GM18873 (cell line): ENCODE measurements around the gene SLC17A8.

Source experiments
- ATAC-seq: cut with Tn5 transposase; IDR thresholded peaks from one replicate; pipeline ENCODE4 v1.9.1; 2021; ENCODE audit warnings: mild to moderate bottlenecking, moderate library complexity, moderate number of reproducible peaks; ENCODE audit not compliant: unreplicated experiment, low FRiP score

Gene SLC17A8

DNA sequence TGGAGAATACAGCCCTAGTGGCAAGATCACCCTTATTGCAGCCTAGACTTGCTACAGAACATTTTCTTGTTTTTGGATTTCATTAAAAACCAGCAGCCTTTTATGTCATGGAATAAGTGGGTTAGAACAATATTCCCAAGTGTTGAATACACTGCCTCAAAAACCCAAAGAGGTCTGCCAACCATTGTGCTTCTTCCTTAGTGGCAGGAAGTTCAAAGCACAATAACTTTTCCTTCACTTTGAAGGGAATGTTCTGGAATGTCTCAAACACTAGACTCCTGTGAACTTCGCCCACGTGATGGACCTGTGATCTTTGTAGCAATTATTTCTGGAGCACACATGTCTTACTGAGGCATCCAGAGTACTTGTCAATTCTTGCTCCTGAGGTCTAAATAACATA, 8.5 kb downstream of the SLC17A8 start:
- ATAC-seq = no peak

DNA sequence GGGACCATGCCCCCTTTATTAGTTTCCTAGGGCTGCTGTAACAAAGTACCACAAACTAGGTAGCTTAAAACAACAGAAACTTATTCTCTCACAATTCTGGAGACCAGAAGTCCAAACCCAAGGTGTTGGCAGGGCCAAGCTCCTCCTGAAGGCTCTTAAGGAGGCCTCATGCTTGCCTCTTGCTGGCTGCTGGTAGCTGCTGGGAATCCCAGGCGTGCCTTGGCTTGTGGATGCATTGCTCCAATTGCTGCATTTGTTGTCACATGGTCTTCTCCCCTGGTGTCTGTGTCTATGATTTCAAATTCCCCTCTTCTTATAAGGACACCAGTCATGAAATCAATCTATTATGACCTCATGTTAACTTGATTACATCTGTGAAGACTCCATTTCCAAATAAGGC, 11.2 kb downstream of the SLC17A8 start:
- no peak for ATAC-seq

DNA sequence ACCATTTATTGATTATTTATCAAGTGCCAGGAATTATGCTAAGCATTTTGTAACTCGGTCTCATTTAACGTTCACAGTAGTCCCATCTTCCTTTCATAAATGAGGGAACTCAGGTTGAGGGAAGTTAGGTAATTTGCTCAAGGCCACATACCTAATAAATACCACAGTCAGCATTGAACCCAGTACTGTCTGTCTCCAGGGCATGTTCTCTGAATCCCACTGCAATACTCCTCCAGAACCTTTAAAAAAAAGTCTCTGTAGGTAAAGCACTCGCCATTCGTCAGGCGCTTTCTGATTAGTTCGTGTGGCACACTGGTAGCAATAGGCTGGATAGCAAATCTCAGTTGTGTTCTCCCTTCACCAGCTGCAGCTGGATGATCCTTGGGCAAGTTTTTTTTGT, 14.3 kb downstream of the SLC17A8 start:
- no peak for ATAC-seq

DNA sequence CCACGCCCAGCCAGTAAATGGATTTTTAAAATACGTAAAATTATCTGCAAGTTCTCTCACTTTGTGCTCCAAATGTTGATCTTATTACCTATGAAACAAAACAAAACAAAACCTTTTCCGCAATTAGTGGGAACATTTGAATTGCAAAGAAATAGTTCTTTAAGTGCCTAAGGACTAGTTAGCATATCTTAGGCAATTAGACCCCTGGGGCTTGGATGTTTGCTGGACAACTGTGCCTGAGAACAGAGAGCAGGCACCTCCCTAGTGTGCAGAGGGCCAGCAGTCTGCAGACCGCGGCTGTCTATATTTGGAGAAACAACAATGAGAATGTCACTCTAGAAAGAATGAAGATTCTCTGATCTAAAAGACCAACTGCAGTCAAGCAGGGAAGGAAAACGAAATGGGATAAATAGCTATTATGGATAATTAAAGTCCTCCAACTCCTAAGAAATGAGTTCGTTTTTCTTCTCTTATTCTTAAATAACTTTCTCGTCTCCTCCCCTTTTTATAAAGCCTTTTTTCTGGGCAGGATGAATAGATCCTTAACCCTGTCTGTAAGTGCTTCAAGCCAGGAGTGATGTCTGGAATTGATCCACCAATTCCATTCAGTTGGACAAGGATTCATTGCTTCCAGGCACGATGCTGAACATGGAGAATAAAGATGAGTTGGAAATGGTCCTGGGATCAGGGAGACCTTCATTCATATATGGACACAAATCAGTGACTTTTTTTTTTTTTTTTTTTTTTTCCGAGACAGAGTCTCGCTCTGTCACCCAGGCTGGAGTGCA, 16.2 kb downstream of the SLC17A8 start:
- ATAC-seq = no peak

DNA sequence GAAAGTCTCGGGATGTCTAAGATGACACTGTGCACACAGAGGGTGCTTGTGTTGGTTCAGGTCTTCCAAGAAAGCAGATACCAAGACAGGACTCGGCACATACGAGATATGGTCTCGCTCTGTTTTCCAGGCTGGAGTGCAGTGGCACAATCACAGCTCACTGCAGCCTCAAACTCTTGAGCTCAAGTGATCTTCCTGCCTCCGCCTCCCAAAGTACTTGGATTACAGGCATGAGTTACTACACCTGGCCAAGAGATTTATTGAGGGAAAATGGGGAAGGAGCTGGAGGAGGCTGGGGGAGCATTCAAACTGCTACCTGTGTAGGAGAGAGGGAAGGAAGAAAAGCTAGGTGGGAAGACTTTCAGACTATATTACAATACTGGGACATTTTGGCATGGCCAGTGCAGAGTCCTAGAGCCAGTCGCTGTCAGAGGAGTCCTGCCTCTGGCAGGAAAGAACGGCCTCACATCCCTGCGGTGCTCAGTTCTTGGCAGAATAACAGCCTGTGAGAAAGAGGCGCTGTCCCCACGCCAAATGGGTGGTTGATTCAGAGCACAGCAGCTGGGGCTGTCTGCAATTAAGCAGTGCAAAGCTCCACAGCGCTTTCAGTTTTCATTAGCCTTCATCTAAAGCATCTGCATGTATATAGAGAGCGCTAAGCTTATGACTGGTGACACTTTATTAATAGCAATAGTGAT, 18.3 kb downstream of the SLC17A8 start:
- no peak for ATAC-seq

DNA sequence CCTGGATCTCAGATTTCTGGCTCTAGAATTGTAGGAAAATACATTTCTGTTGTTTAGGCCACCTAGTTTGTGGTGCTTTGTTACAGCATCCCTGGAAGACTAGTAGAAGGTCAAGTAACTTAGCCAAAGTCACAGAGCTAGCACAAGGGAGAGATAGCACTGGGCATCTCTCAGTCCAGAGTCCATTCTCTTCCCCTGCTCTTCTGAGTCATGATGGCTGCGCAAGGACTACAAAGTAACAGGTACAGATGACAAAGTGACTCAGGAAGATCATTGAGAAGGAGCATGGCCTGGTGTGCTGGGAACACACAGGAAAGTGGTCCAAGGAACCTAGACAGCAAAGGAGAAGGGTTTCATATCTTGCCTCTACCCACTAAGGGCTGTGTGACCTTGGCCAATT, 19.3 kb downstream of the SLC17A8 start:
- ATAC-seq = no peak

DNA sequence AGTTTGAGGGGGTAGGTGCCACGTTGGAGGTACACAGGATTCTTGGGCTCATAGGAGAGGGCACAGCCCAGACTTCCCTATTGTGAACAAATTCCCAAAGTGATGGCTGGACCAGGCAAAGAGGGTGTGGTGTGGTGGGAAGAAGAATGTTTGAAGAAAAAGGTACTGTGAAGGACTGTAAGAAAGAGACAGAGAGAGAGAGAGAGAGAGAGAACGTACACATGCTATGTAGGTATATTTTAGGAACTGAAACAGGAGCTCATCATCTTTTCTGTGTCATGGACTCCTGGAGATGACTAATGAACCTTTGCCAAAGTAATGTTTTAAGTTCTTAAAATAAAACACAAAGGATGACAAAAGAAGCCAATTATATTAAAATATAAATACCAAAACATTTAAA, 24.5 kb downstream of the SLC17A8 start:
- no peak for ATAC-seq

DNA sequence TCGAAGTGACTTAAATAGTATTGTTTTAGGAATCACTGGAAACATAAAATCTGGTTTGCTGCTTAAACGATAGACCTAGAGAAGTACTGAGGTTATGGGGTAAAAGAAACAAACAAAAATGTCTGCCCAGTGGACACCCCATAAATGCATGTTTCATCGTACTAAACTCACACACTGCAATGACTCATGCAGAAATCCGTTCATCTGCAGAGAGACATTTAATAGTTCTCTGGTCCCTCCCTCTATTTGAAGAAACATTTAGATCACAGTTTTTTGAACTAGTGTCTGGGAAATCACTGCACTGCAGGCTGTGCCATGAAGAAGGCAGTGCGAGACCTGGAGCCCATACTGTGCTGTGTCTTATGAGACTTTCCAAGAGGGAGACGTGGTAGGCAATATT, 25.5 kb downstream of the SLC17A8 start:
- no peak for ATAC-seq

DNA sequence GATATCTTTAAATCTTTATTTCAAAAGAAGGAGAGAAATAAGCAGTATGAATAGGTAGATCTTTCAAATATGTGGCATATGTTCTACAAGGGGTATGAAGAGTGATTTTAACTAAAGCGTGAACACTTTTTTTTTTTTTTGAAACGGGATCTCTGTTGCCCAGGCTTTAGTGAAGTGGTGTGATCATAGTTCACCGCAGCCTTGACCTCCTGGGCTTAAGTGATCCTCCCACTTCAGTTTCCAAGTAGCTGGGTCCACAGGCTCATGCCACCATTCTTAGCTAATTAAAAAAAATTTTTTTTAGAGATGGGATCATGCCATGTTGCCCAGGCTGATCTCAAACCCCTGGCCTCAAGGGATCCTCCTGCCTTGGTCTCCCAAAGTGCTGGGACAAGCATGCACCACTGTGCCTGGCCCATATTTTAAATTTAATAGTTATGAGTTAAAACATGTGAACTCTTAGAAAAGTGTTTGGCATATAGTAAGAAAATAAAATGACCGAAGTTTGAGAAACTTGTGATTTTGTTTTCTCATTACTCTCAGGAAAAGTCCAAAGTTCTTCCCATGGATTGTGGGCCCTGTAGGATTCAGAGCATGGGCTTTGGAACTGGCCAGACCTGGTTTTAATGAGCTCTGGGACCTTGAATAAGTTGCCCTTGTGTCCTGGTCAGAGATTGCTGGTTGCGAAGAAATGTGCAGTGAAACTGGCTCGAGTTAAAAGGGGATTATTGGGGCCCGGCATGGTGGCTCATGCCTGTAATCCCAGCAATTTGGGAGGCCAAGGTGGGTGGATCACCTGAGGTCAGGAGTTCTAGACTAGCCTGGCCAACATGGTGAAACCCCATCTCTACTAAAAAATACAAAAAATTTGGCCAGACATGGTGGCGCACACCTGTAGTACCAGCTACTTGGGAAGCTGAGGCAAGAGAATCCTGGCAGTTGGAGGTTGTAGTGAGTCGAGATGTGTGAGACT, 27.0 kb downstream of the SLC17A8 start:
- ATAC-seq = no peak

DNA sequence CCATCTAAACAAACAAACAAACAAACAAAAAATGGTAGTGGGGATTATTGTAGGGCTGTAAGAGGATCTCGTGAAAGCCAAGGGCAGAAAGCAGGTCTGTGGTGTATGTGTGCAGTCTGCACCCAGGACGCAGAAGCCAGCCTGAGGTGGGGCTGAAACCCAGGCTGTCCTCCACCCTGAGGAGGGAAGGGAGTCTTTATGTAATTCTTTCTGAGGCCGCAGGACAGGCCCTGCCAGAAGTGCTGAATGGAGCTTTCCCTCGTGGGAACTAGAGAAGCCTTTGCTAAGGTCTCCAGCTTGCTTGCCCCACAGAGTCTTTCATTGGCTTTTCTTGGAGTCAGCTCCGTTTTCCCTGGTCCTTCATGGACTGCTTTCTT, 27.7 kb downstream of the SLC17A8 start:
- no peak for ATAC-seq

DNA sequence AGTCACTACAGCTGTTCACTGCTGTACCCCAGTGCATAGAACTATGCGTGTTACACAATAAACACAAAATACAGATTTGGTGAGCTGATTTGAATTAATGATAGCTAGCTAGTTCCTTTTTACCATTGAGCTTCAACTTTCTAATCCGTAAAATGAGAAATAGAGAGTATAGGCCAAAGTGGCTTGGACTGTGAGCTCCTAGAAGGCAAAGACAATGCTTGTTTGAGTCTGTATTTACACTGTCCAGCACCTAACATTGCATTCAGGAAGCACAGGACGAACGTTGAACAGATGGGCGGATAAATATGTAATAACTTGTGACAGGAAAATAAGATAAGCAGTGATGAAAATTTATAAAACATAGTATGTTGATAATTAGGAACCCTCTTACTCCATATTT, 31.5 kb downstream of the SLC17A8 start:
- no peak for ATAC-seq

DNA sequence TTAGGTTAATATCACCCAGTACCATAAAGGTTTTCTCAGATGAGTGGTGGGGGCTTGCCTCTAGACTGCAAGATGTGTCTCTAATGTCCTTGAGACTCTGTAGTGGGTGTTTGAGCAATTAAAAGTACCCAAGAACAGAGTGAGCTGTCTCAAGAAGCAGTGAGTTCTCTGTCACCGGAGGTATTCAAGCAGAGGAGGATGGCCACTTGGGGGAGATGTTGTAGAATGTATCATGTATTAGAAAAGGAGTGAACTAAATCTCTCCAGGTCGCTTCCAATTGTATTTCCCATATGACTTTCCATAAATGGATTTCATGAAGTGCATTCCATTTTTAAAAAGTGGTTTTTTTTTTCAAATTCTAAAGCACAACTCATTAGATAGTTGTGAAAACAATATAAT, 35.0 kb downstream of the SLC17A8 start:
- ATAC-seq = no peak

DNA sequence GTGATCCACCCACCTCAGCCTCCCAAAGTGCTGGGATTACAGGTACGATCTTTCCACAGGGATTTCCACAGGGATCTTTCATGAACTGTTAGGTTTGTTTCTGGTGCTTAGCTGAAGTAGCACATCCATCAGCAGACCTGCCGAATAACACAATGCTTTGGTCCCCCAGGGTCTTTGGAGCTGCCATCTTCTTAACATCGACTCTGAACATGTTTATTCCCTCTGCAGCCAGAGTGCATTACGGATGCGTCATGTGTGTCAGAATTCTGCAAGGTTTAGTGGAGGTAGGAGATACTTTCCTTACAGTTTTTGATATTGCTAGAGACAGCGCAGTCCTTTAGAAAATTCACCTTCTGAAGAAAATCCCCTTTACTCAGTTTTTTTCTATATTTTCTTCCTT, 36.3 kb downstream of the SLC17A8 start:
- no peak for ATAC-seq

DNA sequence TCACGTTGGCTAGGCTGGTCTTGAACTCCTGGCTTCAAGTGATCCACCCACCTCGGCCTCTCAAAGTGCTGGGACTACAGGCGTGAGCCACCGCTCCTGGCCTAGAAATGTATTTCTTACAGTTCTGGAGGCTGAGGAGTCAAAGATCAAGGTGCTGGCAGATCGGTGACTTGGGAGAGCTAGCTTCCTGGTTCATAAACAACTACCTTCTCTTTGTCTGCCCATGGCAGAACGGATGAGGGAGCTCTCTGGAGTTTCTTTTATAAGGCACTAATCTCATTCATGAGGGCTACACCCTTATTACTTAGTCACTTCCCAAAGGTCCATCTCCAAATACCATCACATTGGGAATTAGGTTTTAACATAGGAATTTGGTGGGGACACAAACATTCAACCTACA, 38.9 kb downstream of the SLC17A8 start:
- ATAC-seq = no peak

DNA sequence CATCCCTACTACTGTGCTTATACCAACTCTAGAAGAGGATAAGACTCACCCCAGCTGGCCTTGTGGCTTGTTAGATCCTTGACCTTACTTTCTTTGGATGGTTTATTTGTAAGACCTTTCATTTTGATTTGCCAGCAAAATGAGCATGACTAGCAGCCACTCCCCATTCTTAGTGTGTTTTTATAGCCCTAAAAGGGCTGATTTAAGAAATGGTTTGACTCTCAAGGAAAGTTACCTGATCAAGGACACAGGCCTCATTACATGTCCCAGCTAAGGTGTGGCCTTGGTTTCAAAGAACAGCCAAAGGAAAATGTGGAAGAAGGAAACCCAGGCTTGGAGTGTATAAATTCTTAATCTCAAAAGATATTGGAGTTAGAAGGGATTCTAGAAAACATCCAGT, 41.4 kb downstream of the SLC17A8 start:
- ATAC-seq = no peak

DNA sequence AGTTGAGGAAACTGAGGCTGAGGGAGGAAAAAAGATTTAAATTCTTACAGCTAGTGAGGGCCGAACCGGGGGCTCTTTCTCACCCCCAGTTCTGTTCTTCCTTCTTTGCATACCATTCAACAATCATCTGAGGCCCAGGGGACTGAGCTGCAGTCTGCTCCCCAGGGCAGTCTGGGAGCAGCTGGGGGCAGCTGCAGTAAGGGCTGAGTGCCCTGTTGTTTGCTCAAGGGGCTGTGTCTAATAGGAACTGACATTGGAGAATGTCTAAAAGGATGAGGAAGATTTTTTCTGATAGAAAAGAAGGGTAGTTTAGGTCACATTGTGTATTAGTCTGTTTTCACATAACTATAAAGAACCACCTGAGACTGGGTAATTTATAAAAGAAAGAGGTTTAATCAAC, 42.2 kb downstream of the SLC17A8 start:
- ATAC-seq = no peak

DNA sequence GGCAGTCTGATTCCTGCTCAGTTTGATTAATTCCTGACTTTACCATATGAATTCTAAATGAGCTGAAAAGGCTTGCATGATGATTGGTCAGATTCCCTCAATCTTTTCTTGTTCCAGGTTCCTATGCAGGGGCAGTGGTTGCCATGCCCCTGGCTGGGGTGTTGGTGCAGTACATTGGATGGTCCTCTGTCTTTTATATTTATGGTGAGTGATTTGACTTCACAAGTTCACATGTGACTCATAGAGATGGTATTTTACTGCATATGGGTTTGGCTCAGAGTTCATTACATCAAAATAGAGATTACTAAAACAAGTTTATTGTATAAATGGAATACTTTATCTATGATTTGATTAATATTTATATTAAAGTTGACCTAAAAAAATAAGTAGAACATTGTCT, 44.8 kb downstream of the SLC17A8 start:
- no peak for ATAC-seq

DNA sequence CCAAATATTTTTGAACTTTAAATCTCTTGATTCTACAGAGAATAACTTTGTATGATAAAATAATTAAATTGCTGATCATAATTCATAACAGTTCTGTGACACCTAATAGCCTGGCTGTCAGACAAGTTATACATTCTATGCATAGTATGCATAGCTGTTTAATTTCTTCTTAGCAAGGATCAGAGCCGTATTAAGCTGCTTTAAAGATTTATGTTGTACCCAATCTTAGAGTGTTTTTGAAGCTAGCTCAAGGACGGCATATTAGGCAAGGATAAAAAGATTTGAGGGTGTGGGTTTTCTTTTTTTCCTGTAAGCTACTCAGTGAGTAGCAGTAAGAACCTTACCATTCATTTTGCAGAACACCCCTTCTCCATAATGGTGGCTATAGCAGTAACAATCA, 45.9 kb downstream of the SLC17A8 start:
- no peak for ATAC-seq

DNA sequence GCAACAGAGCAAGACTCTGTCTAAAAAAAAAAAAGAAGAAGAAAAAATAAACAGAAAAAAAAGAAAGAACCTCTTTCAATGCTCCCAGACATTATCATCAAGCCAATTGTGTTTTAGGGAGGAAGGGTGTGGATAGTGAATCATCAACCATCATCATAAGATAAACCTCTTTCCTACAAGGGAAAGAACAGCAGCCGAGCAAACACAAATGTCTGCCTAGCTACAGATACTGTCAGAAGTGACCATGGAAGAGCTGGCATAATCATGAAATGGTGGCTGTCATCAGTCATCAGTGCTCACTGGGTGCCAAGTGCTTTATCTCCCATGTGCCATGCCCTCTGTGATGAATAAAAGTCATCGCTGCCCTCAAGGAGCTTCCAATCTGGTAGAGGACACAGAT, 46.6 kb downstream of the SLC17A8 start:
- no peak for ATAC-seq

DNA sequence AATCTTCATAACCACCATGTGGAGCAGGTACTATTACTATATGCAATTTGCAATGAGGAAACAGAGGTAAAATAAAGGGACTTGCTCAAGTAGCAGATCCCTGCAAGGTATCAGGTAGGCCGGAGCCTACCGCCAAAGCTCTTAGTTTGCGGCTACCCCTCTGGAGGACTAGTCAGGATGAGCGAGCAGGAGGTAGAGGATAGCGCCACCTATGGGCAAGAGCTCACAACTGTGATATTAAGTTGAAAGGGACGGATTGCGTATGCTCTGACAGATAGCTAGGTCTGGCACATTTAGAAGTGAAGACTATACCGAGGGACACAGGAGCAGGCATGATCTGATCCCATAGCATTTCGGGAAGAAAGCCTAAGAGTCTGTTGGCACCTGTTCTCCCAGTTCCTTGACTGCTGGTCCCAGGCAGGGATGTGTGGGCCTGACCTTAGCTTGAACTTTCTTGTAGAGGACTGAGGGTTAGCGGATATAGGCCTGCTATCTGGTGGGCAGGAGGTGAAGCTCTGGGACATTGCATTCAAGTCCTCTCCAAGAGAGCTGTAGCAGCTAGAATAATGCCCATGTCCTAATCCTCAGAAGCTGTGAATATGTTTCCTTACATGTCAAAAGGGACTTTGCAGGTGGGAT, 48.0 kb downstream of the SLC17A8 start:
- ATAC-seq = no peak

DNA sequence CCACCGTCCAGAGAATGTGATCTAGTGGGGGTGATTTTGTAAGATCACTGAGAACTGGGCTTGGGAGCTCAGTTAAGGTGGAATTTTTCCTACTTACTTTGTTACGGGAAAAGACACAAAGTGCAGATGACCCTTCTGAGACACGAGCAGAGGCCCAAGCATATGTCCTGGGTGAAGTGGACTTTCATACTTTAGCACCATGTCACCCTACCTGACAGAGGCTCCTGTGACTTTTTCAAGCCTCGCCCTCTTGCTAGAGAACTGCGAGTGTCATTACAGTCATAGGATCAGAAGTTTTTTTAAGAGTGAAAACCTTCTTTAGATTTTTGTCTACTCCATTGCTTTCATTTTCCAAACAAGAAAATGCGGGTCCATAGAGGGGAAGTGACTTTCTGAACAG, 56.1 kb downstream of the SLC17A8 start:
- ATAC-seq = no peak
